H1 (cell line): Measurements from ENCODE around the gene RUSF1. TPM values are rescaled to one million over a fixed set of nuclear protein-coding genes. Genes with fewer than 3 reads are reported as not detected.
"Not testable (repeated sequence)": the region's sequence is repeated elsewhere in the genome, so short reads cannot be mapped to it uniquely, and the experiment has no call there.

ENCODE experiments used
- CTCF ChIA-PET: fragments of 300-600 bp; sonication (Branson Sonifier 250); formaldehyde crosslinking; loops from one replicate; lab custom pipeline; 2021; ENCODE audit not compliant: partially characterized antibody; lab: Charles Lee
- POLR2A ChIA-PET: fragments of 300-600 bp; sonication (Branson Sonifier 250); formaldehyde crosslinking; loops from one replicate; lab custom pipeline; 2021; ENCODE audit warnings: inconsistent platforms; ENCODE audit not compliant: partially characterized antibody; lab: Charles Lee
- DNase-seq, 2 experiments: peaks; one replicate each; pipeline versions ENCODE4 v3.0.0 to v3.0.0-alpha.2; 2010 to 2022; ENCODE audit warnings: low spot score in 2 of 2, low read depth in 1 of 2, mixed read lengths in 1 of 2
- FAIRE-seq: peaks from 2 replicates; lab custom pipeline; 2011; peaks lifted over from hg19 to GRCh38; lab: Jason Lieb, UNC
- H2AFZ ChIP-seq: 2 replicates; pipeline ENCODE4 v1.8.1; 2012; ENCODE audit warnings: low read length, inconsistent platforms
- H2AK5ac ChIP-seq: 2 replicates; pipeline ENCODE4 v1.6.1; 2013; ENCODE audit warnings: low read depth, low read length
- H2BK120ac ChIP-seq: replicated peaks from 2 replicates; pipeline ENCODE3; 2013; ENCODE audit warnings: low read depth, low read length, inconsistent platforms
- H2BK12ac ChIP-seq: 2 replicates; pipeline ENCODE4 v1.6.1; 2013; ENCODE audit warnings: low read depth, low read length
- H2BK15ac ChIP-seq: 2 replicates; pipeline ENCODE4 v1.6.1; 2013; ENCODE audit warnings: low read length
- H2BK20ac ChIP-seq: 2 replicates; pipeline ENCODE4 v1.6.1; 2013; ENCODE audit warnings: low read length
- H2BK5ac ChIP-seq: 2 replicates; pipeline ENCODE4 v1.6.1; 2013; ENCODE audit warnings: low read depth, low read length
- H3K14ac ChIP-seq: 2 replicates; pipeline ENCODE4 v1.6.1; 2013; ENCODE audit warnings: inconsistent platforms; ENCODE audit not compliant: insufficient read length
- H3K18ac ChIP-seq: 2 replicates; pipeline ENCODE4 v1.6.1; 2013; ENCODE audit warnings: low read length; ENCODE audit errors: extremely low read depth
- H3K23ac ChIP-seq: 2 replicates; pipeline ENCODE4 v1.6.1; 2013; ENCODE audit warnings: inconsistent platforms; ENCODE audit not compliant: insufficient read length
- H3K23me2 ChIP-seq: 2 replicates; pipeline ENCODE4 v1.6.1; 2013; ENCODE audit warnings: low read depth, low read length
- H3K27ac ChIP-seq: 2 replicates; pipeline ENCODE4 v1.6.1; 2011; ENCODE audit warnings: low read depth, low read length, inconsistent platforms
- H3K27me3 ChIP-seq, 4 experiments: replicated peaks in 1 of 4; 1 replicate in 1 of 4; 2 replicates in 3 of 4; pipeline versions ENCODE4 v1.6.1 to v1.8.1; 2011 to 2013; ENCODE audit warnings: low read length in 3 of 4, mild to moderate bottlenecking in 3 of 4, inconsistent platforms in 2 of 4, mixed read lengths in 2 of 4, moderate library complexity in 1 of 4; ENCODE audit not compliant: control insufficient read depth in 3 of 4, insufficient read depth in 3 of 4; ENCODE audit errors: extremely low read depth in 1 of 4
- H3K36me3 ChIP-seq, 4 experiments: 2 replicates each; pipeline versions ENCODE4 v1.6.1 to v1.8.1; 2011 to 2013; ENCODE audit warnings: mild to moderate bottlenecking in 4 of 4, low read length in 3 of 4, moderate library complexity in 2 of 4, control low read depth in 1 of 4, inconsistent platforms in 1 of 4; ENCODE audit not compliant: insufficient read depth in 4 of 4, control insufficient read depth in 2 of 4
- H3K4ac ChIP-seq: replicated peaks from 2 replicates; pipeline ENCODE3; 2013; ENCODE audit warnings: low read length, low read depth, mixed read lengths, inconsistent platforms; ENCODE audit not compliant: insufficient read length
- H3K4me1 ChIP-seq, 4 experiments: replicated peaks in 1 of 4; 1 replicate in 1 of 4; 2 replicates in 3 of 4; pipeline versions ENCODE4 v1.6.1 to v1.8.1; 2011 to 2013; ENCODE audit warnings: low read length in 3 of 4, inconsistent platforms in 2 of 4, mixed read lengths in 1 of 4; ENCODE audit not compliant: insufficient read depth in 4 of 4, control insufficient read depth in 3 of 4
- H3K4me2 ChIP-seq, 2 experiments: 2 replicates each; pipeline versions ENCODE4 v1.6.1 to v1.8.1; 2011 to 2013; ENCODE audit warnings: low read depth in 2 of 2, low read length in 2 of 2, control low read depth in 1 of 2, inconsistent platforms in 1 of 2, mild to moderate bottlenecking in 1 of 2; ENCODE audit not compliant: insufficient read depth in 1 of 2
- H3K4me3 ChIP-seq, 4 experiments: fragments of 200-600, 300-600 bp in 1 of 4; sonication (generic), shearing (Covaris generic), sonication (Bioruptor Twin) in 1 of 4; 2 replicates each; pipeline versions ENCODE4 v1.5.1 to v1.8.1; 2011 to 2016; ENCODE audit warnings: low read length in 4 of 4, low read depth in 3 of 4, control low read depth in 2 of 4, inconsistent platforms in 2 of 4, mild to moderate bottlenecking in 2 of 4, mixed read lengths in 1 of 4, moderate library complexity in 1 of 4; ENCODE audit not compliant: insufficient read depth in 2 of 4; ENCODE audit errors: extremely low read depth in 1 of 4
- H3K56ac ChIP-seq: replicated peaks from 2 replicates; pipeline ENCODE3; 2013; ENCODE audit warnings: low read depth, mild to moderate bottlenecking, mixed read lengths, low read length, inconsistent platforms; ENCODE audit not compliant: insufficient read length
- H3K79me1 ChIP-seq: 2 replicates; pipeline ENCODE4 v1.6.1; 2013; ENCODE audit warnings: low read depth, low read length, control low read depth
- H3K79me2 ChIP-seq, 2 experiments: 2 replicates each; pipeline versions ENCODE4 v1.6.1 to v1.8.1; 2012 to 2013; ENCODE audit warnings: low read length in 2 of 2, mild to moderate bottlenecking in 2 of 2, inconsistent platforms in 1 of 2; ENCODE audit not compliant: insufficient read depth in 2 of 2, control insufficient read depth in 1 of 2
- H3K9ac ChIP-seq, 4 experiments: replicated peaks in 1 of 4; 1 replicate in 1 of 4; 2 replicates in 3 of 4; pipeline versions ENCODE4 v1.6.1 to v1.8.1; 2011 to 2013; ENCODE audit warnings: low read depth in 3 of 4, low read length in 3 of 4, control low read depth in 2 of 4, mild to moderate bottlenecking in 2 of 4, moderate library complexity in 2 of 4, inconsistent platforms in 1 of 4; ENCODE audit errors: extremely low read depth in 1 of 4
- H3K9me3 ChIP-seq, 2 experiments: 2 replicates each; pipeline versions ENCODE4 v1.6.1 to v1.8.1; 2012 to 2013; ENCODE audit warnings: mild to moderate bottlenecking in 2 of 2, moderate library complexity in 2 of 2, control low read depth in 1 of 2, inconsistent platforms in 1 of 2, low read depth in 1 of 2, low read length in 1 of 2, mixed read lengths in 1 of 2; ENCODE audit not compliant: insufficient read depth in 2 of 2
- H4K20me1 ChIP-seq, 2 experiments: replicated peaks in 1 of 2; 2 replicates each; pipeline versions ENCODE3 to v1.8.1; 2011 to 2013; ENCODE audit warnings: inconsistent platforms in 2 of 2, low read length in 2 of 2, mild to moderate bottlenecking in 1 of 2; ENCODE audit not compliant: insufficient read depth in 2 of 2, control insufficient read depth in 1 of 2
- H4K5ac ChIP-seq: 2 replicates; pipeline ENCODE4 v1.6.1; 2013; ENCODE audit warnings: low read length, low read depth, mixed read lengths, inconsistent platforms; ENCODE audit not compliant: insufficient read length
- H4K8ac ChIP-seq: 2 replicates; pipeline ENCODE4 v1.8.0; 2013; ENCODE audit warnings: mild to moderate bottlenecking, moderate library complexity, low read length, inconsistent platforms; ENCODE audit not compliant: insufficient read depth; ENCODE audit errors: extremely low read depth
- H4K91ac ChIP-seq: replicated peaks from 2 replicates; pipeline ENCODE3; 2013; ENCODE audit warnings: low read length, mixed read lengths, inconsistent platforms; ENCODE audit not compliant: insufficient read length
- WGBS, 2 experiments: shearing (Covaris generic) in 1 of 2; methylation state at CpG; one replicate each; pipeline versions ENCODE4 v1.1.6 to v1.1.7; 2013 to 2015; ENCODE audit warnings: low lambda C conversion rate in 2 of 2, mixed read lengths in 2 of 2, inconsistent platforms in 1 of 2, low coverage in 1 of 2, missing lambda C conversion rate in 1 of 2; ENCODE audit not compliant: insufficient replicate concordance in 2 of 2, insufficient coverage in 1 of 2, insufficient read length in 1 of 2; ENCODE audit errors: extremely low coverage in 1 of 2, missing lambda C conversion rate in 1 of 2; 5-methylcytosine and 5-hydroxymethylcytosine counted together
- polyA plus RNA-seq, 7 experiments: library from polyadenylated mRNA; depleted of rRNA in 3 of 7; stranded (reverse) in 5 of 7; unstranded in 2 of 7; fragments of >200 nt in 5 of 7; fragments of 200-250 nt in 2 of 7; gene quantifications; 1 replicate in 5 of 7; 2 replicates in 1 of 7; 4 replicates in 1 of 7; pipeline versions ENCODE4 v1.2.1 to v1.2.3, GENCODE V29; 2011 to 2013; ENCODE audit warnings: missing spikeins in 2 of 7, mixed read lengths in 2 of 7
- total RNA-seq: library from RNA; stranded (reverse); fragmentation: NEBNext Ultra II Directional; extraction: Animal tissue kit (Norgen Biotek cat#: 25700); gene quantifications from 2 replicates; pipeline ENCODE4 v1.2.1, GENCODE V29; 2021

The RUSF1 gene
- total and polyA plus RNA-seq, 2 of the 8 experiments (the other 6 are each of a cell fraction or from before 2014, with no cell fraction given) = 22.5 to 33.7 TPM

GRCh38 chr16:31539762-31540161 is 31.6 kb upstream of the RUSF1 start:
- H3K36me3 ChIP-seq, H3K27me3 ChIP-seq, H3K79me1 ChIP-seq, H3K79me2 ChIP-seq, H2AFZ ChIP-seq, H3K4me1 ChIP-seq, H2AK5ac ChIP-seq, H3K56ac ChIP-seq, H4K20me1 ChIP-seq, H3K4me3 ChIP-seq, H3K14ac ChIP-seq, POLR2A ChIA-PET, H4K8ac ChIP-seq, FAIRE-seq, H3K4ac ChIP-seq, H4K91ac ChIP-seq, H2BK20ac ChIP-seq, H2BK15ac ChIP-seq, H3K18ac ChIP-seq, H3K23me2 ChIP-seq, H2BK120ac ChIP-seq, CTCF ChIA-PET, DNase-seq, H2BK12ac ChIP-seq, H3K4me2 ChIP-seq, H3K27ac ChIP-seq, H2BK5ac ChIP-seq, H3K9ac ChIP-seq, H3K23ac ChIP-seq, H4K5ac ChIP-seq: not testable (repeated sequence)
- 71% methylated on average over 4 of the region's 4 CpGs; no CpG with 5 or more reads in 1 of the 2 experiments for WGBS, 2 experiments
- peaks cover 28 to 31% of the 10 kb centered on the region in 2 experiments for H3K9me3 ChIP-seq

GRCh38 chr16:31538243-31538598 is 30.0 kb upstream of the RUSF1 start:
- H3K18ac ChIP-seq, H3K27ac ChIP-seq, H3K23ac ChIP-seq, H3K79me2 ChIP-seq, H4K91ac ChIP-seq, H2AK5ac ChIP-seq, H2BK12ac ChIP-seq, H4K20me1 ChIP-seq, H4K8ac ChIP-seq, H3K4ac ChIP-seq, H2AFZ ChIP-seq, H3K4me1 ChIP-seq, H3K27me3 ChIP-seq, H3K23me2 ChIP-seq, H2BK5ac ChIP-seq, H3K14ac ChIP-seq, H4K5ac ChIP-seq, H2BK20ac ChIP-seq, H3K56ac ChIP-seq, H3K36me3 ChIP-seq, H3K79me1 ChIP-seq, H3K9ac ChIP-seq, H2BK15ac ChIP-seq, H3K4me3 ChIP-seq, H2BK120ac ChIP-seq, CTCF ChIA-PET, DNase-seq, FAIRE-seq: not testable (repeated sequence)
- peak overlapping the region in 1 of 2 experiments; percentile 39; a peak in 1 of 4 replicates for H3K4me2 ChIP-seq
- POLR2A ChIA-PET = interaction anchor here (1.4 kb wide), 1 partner anchor 30 kb away, joined by 5 read pairs; the partner anchor contains the start of gene RUSF1
- H3K9me3 ChIP-seq = peaks cover 19 to 23% of the 10 kb centered on the region in 2 experiments
- 78% methylated on average over 7 of the region's 7 CpGs; no CpG with 5 or more reads in 1 of the 2 experiments for WGBS, 2 experiments
